SK-N-SH treated with all-trans-retinoic acid at 6 μM for 48 hours (cell line): ENCODE results near the gene ASAP2.

Source experiments
- ATAC-seq: fragments of 200-7000 bp; cut with Tn5 transposase; 3 replicates; pipeline ENCODE4 v1.9.1; 2020; ENCODE audit warnings: mild to moderate bottlenecking, moderate library complexity
- ARNTL ChIP-seq: fragments of 450-650 bp; formaldehyde crosslinking; IDR thresholded peaks from 2 replicates; pipeline ENCODE4 v1.5.0; 2020; ENCODE audit warnings: low read depth, mild to moderate bottlenecking, moderate library complexity, borderline replicate concordance
- BACH2 ChIP-seq: fragments of 250-450 bp; sonication (Bioruptor Pico); IDR thresholded peaks from 2 replicates; pipeline ENCODE4 v1.9.0; 2021; ENCODE audit warnings: mild to moderate bottlenecking, borderline replicate concordance
- CREB5 ChIP-seq: fragments of 250-450 bp; sonication (Bioruptor Pico); IDR thresholded peaks from 2 replicates; pipeline ENCODE4 v1.5.1; 2020; ENCODE audit warnings: low read depth, mild to moderate bottlenecking, moderate library complexity
- CSDC2 ChIP-seq: fragments of 250-450 bp; sonication (Bioruptor Pico); IDR thresholded peaks from 2 replicates; pipeline ENCODE4 v1.5.0; 2020; ENCODE audit warnings: mild to moderate bottlenecking, moderate library complexity
- ESRRG ChIP-seq: fragments of 250-450 bp; sonication (Bioruptor Pico); IDR thresholded peaks from 2 replicates; pipeline ENCODE4 v1.6.1; 2021; ENCODE audit warnings: mild to moderate bottlenecking
- GLIS3 ChIP-seq: fragments of 250-450 bp; sonication (Bioruptor Pico); IDR thresholded peaks from 2 replicates; pipeline ENCODE4 v1.5.0; 2020; ENCODE audit warnings: mild to moderate bottlenecking, moderate library complexity
- ISL1 ChIP-seq: fragments of 250-450 bp; sonication (Bioruptor Pico); IDR thresholded peaks from 2 replicates; pipeline ENCODE4 v2.1.2; 2022; ENCODE audit warnings: mild to moderate bottlenecking, moderate library complexity
- OSR1 ChIP-seq: fragments of 250-450 bp; sonication (Bioruptor Pico); IDR thresholded peaks from 2 replicates; pipeline ENCODE4 v1.8.0; 2022; ENCODE audit warnings: moderate library complexity, mild to moderate bottlenecking, inconsistent platforms
- PATZ1 ChIP-seq: fragments of 250-450 bp; sonication (Bioruptor Pico); IDR thresholded peaks from 2 replicates; pipeline ENCODE4 v1.8.0; 2020; ENCODE audit warnings: mild to moderate bottlenecking, moderate library complexity, borderline replicate concordance
- POU6F1 ChIP-seq: fragments of 250-450 bp; sonication (Bioruptor Pico); IDR thresholded peaks from 2 replicates; pipeline ENCODE4 v1.8.0; 2021; ENCODE audit warnings: low read depth, mild to moderate bottlenecking, moderate library complexity, borderline replicate concordance
- PPARA ChIP-seq: fragments of 250-450 bp; sonication (Bioruptor Pico); IDR thresholded peaks from 2 replicates; pipeline ENCODE4 v1.5.0; 2020; ENCODE audit warnings: mild to moderate bottlenecking, borderline replicate concordance
- RARB ChIP-seq: fragments of 250-450 bp; sonication (Bioruptor Pico); IDR thresholded peaks from 2 replicates; pipeline ENCODE4 v1.8.0; 2021; ENCODE audit warnings: mild to moderate bottlenecking, moderate library complexity
- SNAI2 ChIP-seq: fragments of 250-450 bp; sonication (Bioruptor Pico); IDR thresholded peaks from 2 replicates; pipeline ENCODE4 v1.5.0; 2020; ENCODE audit warnings: mild to moderate bottlenecking, moderate library complexity
- TCF4 ChIP-seq: fragments of 250-450 bp; sonication (Bioruptor Pico); IDR thresholded peaks from 2 replicates; pipeline ENCODE4 v1.8.0; 2021; ENCODE audit warnings: mild to moderate bottlenecking, moderate library complexity, borderline replicate concordance
- TSHZ2 ChIP-seq: fragments of 250-450 bp; sonication (Bioruptor Pico); IDR thresholded peaks from 2 replicates; pipeline ENCODE4 v1.5.0; 2020; ENCODE audit warnings: mild to moderate bottlenecking, moderate library complexity
- ZC3H10 ChIP-seq: fragments of 250-450 bp; sonication (Bioruptor Pico); IDR thresholded peaks from 2 replicates; pipeline ENCODE4 v1.5.1; 2021; ENCODE audit warnings: mild to moderate bottlenecking, moderate library complexity
- ZFP3 ChIP-seq: fragments of 250-450 bp; sonication (Bioruptor Pico); IDR thresholded peaks from 2 replicates; pipeline ENCODE4 v1.5.0; 2020; ENCODE audit warnings: mild to moderate bottlenecking, moderate library complexity
- ZFP30 ChIP-seq: fragments of 450-650 bp; formaldehyde crosslinking; IDR thresholded peaks from 2 replicates; pipeline ENCODE4 v1.5.0; 2022; ENCODE audit warnings: mild to moderate bottlenecking, moderate library complexity
- ZNF565 ChIP-seq: fragments of 450-650 bp; formaldehyde crosslinking; conservative IDR thresholded peaks from 2 replicates; pipeline ENCODE4 v1.5.0; 2020; ENCODE audit warnings: low read depth, mild to moderate bottlenecking, moderate library complexity
- ZNF70 ChIP-seq: fragments of 450-650 bp; formaldehyde crosslinking; IDR thresholded peaks from 2 replicates; pipeline ENCODE4 v1.5.0; 2020; ENCODE audit warnings: mild to moderate bottlenecking, moderate library complexity
- ZNF8 ChIP-seq: fragments of 450-650 bp; formaldehyde crosslinking; IDR thresholded peaks from 2 replicates; pipeline ENCODE4 v1.5.0; 2020; ENCODE audit warnings: mild to moderate bottlenecking, moderate library complexity

Gene ASAP2

GRCh38 chr2:9345997-9346396 lies 139.4 kb downstream of the ASAP2 start:
- ATAC-seq, result no peak
- TF ChIP-seq ZC3H10 (CRISPR knock-in tag) (no peak), PATZ1 (CRISPR knock-in tag) (no peak), CREB5 (CRISPR knock-in tag) (no peak), CSDC2 (no peak), ISL1 (CRISPR knock-in tag) (no peak), PPARA (CRISPR knock-in tag) (no peak), RARB (CRISPR knock-in tag) (no peak), SNAI2 (CRISPR knock-in tag) (no peak), GLIS3 (CRISPR knock-in tag) (no peak)
- TF ChIP-seq, all 23 proteins: peak for 0

- ATAC-seq, result no peak
- TF ChIP-seq TSHZ2 (no peak), ZFP30 (CRISPR knock-in tag) (no peak), ZC3H10 (CRISPR knock-in tag) (no peak), ESRRG (CRISPR knock-in tag) (no peak), ZNF565 (CRISPR knock-in tag) (no peak), ZFP3 (CRISPR knock-in tag) (no peak), TCF4 (CRISPR knock-in tag) (no peak), BACH2 (CRISPR knock-in tag) (no peak), CSDC2 (no peak), PATZ1 (CRISPR knock-in tag) (no peak), ARNTL (CRISPR knock-in tag) (no peak), SNAI2 (CRISPR knock-in tag) (no peak), GLIS3 (CRISPR knock-in tag) (no peak), RARB (CRISPR knock-in tag) (no peak), POU6F1 (no peak)
Measured at GRCh38 chr2:9346885-9347284, 140.3 kb downstream of the ASAP2 start.

DNA sequence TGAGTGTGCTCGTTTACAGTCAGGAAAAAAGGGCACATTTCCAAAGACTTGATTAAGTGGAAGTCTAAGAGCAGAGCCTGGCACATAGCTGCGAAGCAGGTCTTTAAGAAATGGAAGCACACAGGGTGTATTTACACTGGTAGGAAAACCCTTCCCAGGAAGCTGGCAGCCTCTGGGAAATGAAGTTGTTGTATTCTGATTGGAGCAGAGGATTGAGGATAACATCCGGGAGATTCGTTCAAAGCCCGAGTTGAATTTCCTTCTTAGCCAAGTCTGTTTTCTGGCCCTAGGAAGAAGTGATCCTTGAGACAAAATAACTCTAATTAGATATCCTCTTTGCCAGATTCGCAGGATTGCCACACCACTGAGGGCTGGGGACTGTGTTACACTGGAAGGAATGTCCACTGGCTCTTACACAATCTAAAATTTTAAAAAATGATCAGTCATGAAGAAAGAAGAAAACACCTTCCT lies 140.8 kb downstream of the ASAP2 start:
- TF ChIP-seq ARNTL (CRISPR knock-in tag) (no peak), ESRRG (CRISPR knock-in tag) (no peak), SNAI2 (CRISPR knock-in tag) (no peak), GLIS3 (CRISPR knock-in tag) (no peak), OSR1 (CRISPR knock-in tag) (no peak), ISL1 (CRISPR knock-in tag) (no peak), ZNF70 (CRISPR knock-in tag) (no peak), PATZ1 (CRISPR knock-in tag) (no peak), CREB5 (CRISPR knock-in tag) (no peak), TCF4 (CRISPR knock-in tag) (no peak), ZNF8 (CRISPR knock-in tag) (no peak)
- no peak for ATAC-seq
